ENCODE results near the gene ADAMTSL2. TPM values are rescaled to one million over a fixed set of nuclear protein-coding genes. Genes with fewer than 3 reads are reported as not detected.

The ADAMTSL2 gene
- total RNA-seq, 1 experiment from 2014 or later: 0.87 TPM

- TF ChIP-seq PRDM15 (CRISPR knock-in tag; IDR thresholded peaks at IDR 0.05) (no peak), NR1H2 (CRISPR knock-in tag; IDR thresholded peaks at IDR 0.05) (no peak)
These were observed 4.6 kb upstream of the ADAMTSL2 start (continued) for GRCh38 chr9:133529874-133530273.

GRCh38 chr9:133531293-133531692 lies 3.2 kb upstream of the ADAMTSL2 start:
- TF ChIP-seq ZBTB43 (CRISPR knock-in tag; IDR thresholded peaks at IDR 0.05): no peak
- no peak for TF ChIP-seq ZSCAN18 (CRISPR knock-in tag; IDR thresholded peaks at IDR 0.05)
- TF ChIP-seq CTCF (IDR thresholded peaks at IDR 0.05): no peak
- no peak for TF ChIP-seq ZNF317 (CRISPR knock-in tag; IDR thresholded peaks at IDR 0.05; ENCODE audit: borderline replicate concordance, low read depth)
- TF ChIP-seq ETV6 (CRISPR knock-in tag; IDR thresholded peaks at IDR 0.05): no peak
- no peak for TF ChIP-seq NFYB (CRISPR knock-in tag; conservative IDR thresholded peaks at IDR 0.05; ENCODE audit: low read depth)
- no peak for TF ChIP-seq GTF2I (CRISPR knock-in tag; conservative IDR thresholded peaks at IDR 0.05)
- TF ChIP-seq ATF3 (CRISPR knock-in tag; conservative IDR thresholded peaks at IDR 0.05): no peak
- TF ChIP-seq ZNF512 (CRISPR knock-in tag; IDR thresholded peaks at IDR 0.05; ENCODE audit: borderline replicate concordance): no peak
- no peak for TF ChIP-seq RELA (CRISPR knock-in tag; IDR thresholded peaks at IDR 0.05; ENCODE audit: borderline replicate concordance)
- no peak for TF ChIP-seq PREB (CRISPR knock-in tag; IDR thresholded peaks at IDR 0.05; ENCODE audit: borderline replicate concordance)
- no peak for TF ChIP-seq SOX15 (CRISPR knock-in tag; IDR thresholded peaks at IDR 0.05)
- no peak for TF ChIP-seq CREM (CRISPR knock-in tag; IDR thresholded peaks at IDR 0.05)
- DNase-seq (ENCODE audit: low spot score): no peak
- Mint-ChIP-seq H3K4me3 (no peak overlapping the region), H3K4me1 (peaks cover 40% of the 10 kb centered on the region), H3K27me3 (ENCODE audit: low read depth) (peaks cover 25% of the 10 kb centered on the region), H3K27ac (no peak overlapping the region), H3K9me3 (no peaks in the 10 kb centered on the region), H3K36me3 (no peaks in the 10 kb centered on the region)
- no peak for ATAC-seq
- POLR2A ChIA-PET: no interaction called here
- CTCF ChIA-PET: interaction anchor here (1.2 to 2.0 kb wide), 2 partner anchors 45 to 196 kb away, joined by 3 to 5 read pairs; no protein-coding TSS in a partner anchor
